Mucosa of stomach (tissue), 1 donor: ENCODE results near the gene LPP.

Experiments
- H3K27me3 ChIP-seq: one replicate; pipeline ENCODE4 v1.7.0; 2013; ENCODE audit warnings: mild to moderate bottlenecking, low read length; ENCODE audit not compliant: control insufficient read depth, insufficient read depth
- H3K36me3 ChIP-seq: one replicate; pipeline ENCODE4 v1.7.0; 2013; ENCODE audit warnings: low read length; ENCODE audit not compliant: control insufficient read depth, insufficient read depth
- H3K4me1 ChIP-seq: one replicate; pipeline ENCODE4 v1.7.0; 2013; ENCODE audit warnings: mild to moderate bottlenecking, low read length; ENCODE audit not compliant: control insufficient read depth, insufficient read depth
- H3K4me3 ChIP-seq: one replicate; pipeline ENCODE4 v1.7.0; 2013; ENCODE audit warnings: low read length
- H3K9ac ChIP-seq: one replicate; pipeline ENCODE4 v1.7.0; 2013; ENCODE audit warnings: mild to moderate bottlenecking, low read length, moderate library complexity
- H3K9me3 ChIP-seq: one replicate; pipeline ENCODE4 v1.7.0; 2013; ENCODE audit warnings: mild to moderate bottlenecking, low read length, moderate library complexity; ENCODE audit not compliant: control insufficient read depth
- donor health status: Pancreatic carcinoma.

LPP gene

GRCh38 chr3:188306435-188307005 is 152.6 kb downstream of the LPP start:
- Histone ChIP-seq H3K9ac (no peak overlapping the region), H3K36me3 (no peaks in the 10 kb centered on the region), H3K4me1 (peaks cover 6% of the 10 kb centered on the region), H3K9me3 (no peaks in the 10 kb centered on the region), H3K4me3 (no peak overlapping the region), H3K27me3 (no peaks in the 10 kb centered on the region)

- Histone ChIP-seq H3K9ac (no peak overlapping the region), H3K9me3 (no peaks in the 10 kb centered on the region), H3K4me3 (no peak overlapping the region), H3K27me3 (no peaks in the 10 kb centered on the region), H3K4me1 (no peaks in the 10 kb centered on the region), H3K36me3 (no peaks in the 10 kb centered on the region)
Measured at GRCh38 chr3:188309437-188310269, 155.7 kb downstream of the LPP start.

- H3K27me3 ChIP-seq: no peaks in the 10 kb centered on the region
- H3K9me3 ChIP-seq: no peaks in the 10 kb centered on the region
- H3K36me3 ChIP-seq: no peaks in the 10 kb centered on the region
- H3K4me3 ChIP-seq: no peak overlapping the region
- no peaks in the 10 kb centered on the region for H3K4me1 ChIP-seq
- no peak overlapping the region for H3K9ac ChIP-seq
Measured at GRCh38 chr3:188310270-188310710, 156.3 kb downstream of the LPP start.

- H3K9ac ChIP-seq: no peak overlapping the region
- H3K4me3 ChIP-seq: no peak overlapping the region
- H3K4me1 ChIP-seq: no peaks in the 10 kb centered on the region
- H3K36me3 ChIP-seq: no peaks in the 10 kb centered on the region
- no peaks in the 10 kb centered on the region for H3K9me3 ChIP-seq
- no peaks in the 10 kb centered on the region for H3K27me3 ChIP-seq
Measured at GRCh38 chr3:188315553-188315952, 161.6 kb downstream of the LPP start.

- H3K4me1 ChIP-seq: no peaks in the 10 kb centered on the region
- no peak overlapping the region for H3K4me3 ChIP-seq
- H3K9me3 ChIP-seq: no peaks in the 10 kb centered on the region
- H3K27me3 ChIP-seq: no peaks in the 10 kb centered on the region
- no peak overlapping the region for H3K9ac ChIP-seq
- H3K36me3 ChIP-seq: no peaks in the 10 kb centered on the region
Measured at GRCh38 chr3:188316021-188316722, 162.2 kb downstream of the LPP start.

GRCh38 chr3:188316723-188317070 is 162.7 kb downstream of the LPP start:
- Histone ChIP-seq H3K27me3 (no peaks in the 10 kb centered on the region), H3K4me3 (no peak overlapping the region), H3K4me1 (no peaks in the 10 kb centered on the region), H3K36me3 (no peaks in the 10 kb centered on the region), H3K9me3 (no peaks in the 10 kb centered on the region), H3K9ac (no peak overlapping the region)

- Histone ChIP-seq H3K4me3 (no peak overlapping the region), H3K36me3 (no peaks in the 10 kb centered on the region), H3K27me3 (no peaks in the 10 kb centered on the region), H3K9me3 (no peaks in the 10 kb centered on the region), H3K4me1 (no peaks in the 10 kb centered on the region), H3K9ac (no peak overlapping the region)
Measured at GRCh38 chr3:188319569-188319968, 165.6 kb downstream of the LPP start.

- no peak overlapping the region for H3K4me3 ChIP-seq
- H3K4me1 ChIP-seq: no peaks in the 10 kb centered on the region
- no peaks in the 10 kb centered on the region for H3K9me3 ChIP-seq
- no peak overlapping the region for H3K9ac ChIP-seq
- H3K27me3 ChIP-seq: no peaks in the 10 kb centered on the region
- H3K36me3 ChIP-seq: no peaks in the 10 kb centered on the region
Measured at GRCh38 chr3:188320757-188321156, 166.8 kb downstream of the LPP start.

GRCh38 chr3:188321258-188321657 is 167.3 kb downstream of the LPP start:
- Histone ChIP-seq H3K36me3 (no peaks in the 10 kb centered on the region), H3K9ac (no peak overlapping the region), H3K9me3 (no peaks in the 10 kb centered on the region), H3K4me3 (no peak overlapping the region), H3K4me1 (no peaks in the 10 kb centered on the region), H3K27me3 (no peaks in the 10 kb centered on the region)

GRCh38 chr3:188322135-188322887 is 168.4 kb downstream of the LPP start:
- H3K4me1 ChIP-seq: no peaks in the 10 kb centered on the region
- H3K36me3 ChIP-seq: no peaks in the 10 kb centered on the region
- no peaks in the 10 kb centered on the region for H3K9me3 ChIP-seq
- H3K27me3 ChIP-seq: no peaks in the 10 kb centered on the region
- H3K4me3 ChIP-seq: no peak overlapping the region
- H3K9ac ChIP-seq: no peak overlapping the region

- no peaks in the 10 kb centered on the region for H3K27me3 ChIP-seq
- H3K36me3 ChIP-seq: no peaks in the 10 kb centered on the region
- no peak overlapping the region for H3K9ac ChIP-seq
- H3K4me1 ChIP-seq: no peaks in the 10 kb centered on the region
- H3K9me3 ChIP-seq: no peaks in the 10 kb centered on the region
- H3K4me3 ChIP-seq: no peak overlapping the region
Measured at GRCh38 chr3:188323067-188323842, 169.3 kb downstream of the LPP start.
